Measurements from ENCODE around the gene ABTB2.

Gene ABTB2

DNA sequence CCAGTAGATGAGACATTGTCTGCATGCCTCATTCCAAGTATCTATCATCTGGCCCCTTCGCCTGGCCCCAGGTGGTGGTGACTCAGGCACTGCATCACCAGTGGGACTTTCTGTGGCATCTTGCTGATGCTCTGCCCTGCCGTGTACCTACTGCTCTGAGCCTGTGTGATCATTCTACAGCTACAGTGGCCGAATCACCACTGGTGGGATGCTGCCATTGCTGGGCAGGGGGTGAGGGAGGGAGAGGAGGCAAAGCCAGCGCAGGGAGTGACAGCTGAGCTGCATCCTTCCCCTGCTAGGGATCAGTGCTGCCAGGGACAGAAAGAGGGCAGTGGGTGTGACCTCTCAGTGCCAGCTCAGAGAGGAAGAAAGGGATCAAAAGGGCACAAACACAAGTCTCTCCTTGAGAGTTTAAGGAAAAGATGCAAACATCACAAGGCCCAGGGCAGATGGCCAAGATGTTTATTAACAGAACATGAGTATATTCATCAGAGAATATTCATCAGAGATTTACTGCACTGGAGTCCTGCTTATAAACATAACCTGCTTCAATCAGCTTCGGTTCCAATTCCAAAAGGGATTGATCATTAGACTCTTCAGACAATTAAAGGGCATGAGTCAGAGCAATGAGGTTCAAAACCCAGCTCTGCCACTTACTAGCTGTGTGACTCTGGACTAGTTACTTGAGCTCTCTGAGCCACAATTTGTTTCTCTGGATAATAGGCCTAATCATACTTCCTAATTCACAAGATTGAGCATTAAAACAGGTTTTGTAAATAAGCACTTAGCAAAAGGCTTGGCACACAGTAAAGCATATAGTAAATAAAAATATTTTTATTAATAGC, 142.6 kb downstream of the ABTB2 start:
- DNase-seq (ENCODE audit: low read depth, low spot score), result peak; percentile 22

DNA sequence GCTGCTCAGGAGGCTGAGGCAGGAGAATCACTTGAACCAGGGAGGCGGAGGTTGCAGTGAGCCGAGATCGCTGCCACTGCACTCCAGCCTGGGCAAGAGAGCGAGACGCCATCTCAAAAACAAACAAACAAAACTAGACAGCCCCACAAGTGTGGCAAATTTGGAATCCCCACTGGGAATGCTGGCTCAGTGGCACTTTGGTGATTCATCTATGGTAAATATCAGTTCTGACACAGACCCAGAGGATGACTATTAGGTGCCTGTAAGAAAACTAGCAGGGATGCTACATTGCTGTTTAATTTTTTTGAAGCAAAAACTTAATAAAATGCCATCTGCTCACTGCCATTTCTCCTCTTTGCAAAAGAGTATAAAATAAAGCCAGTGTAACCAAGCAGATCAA, 144.4 kb downstream of the ABTB2 start:
- DNase-seq (ENCODE audit: low read depth, low spot score), result no peak

- no peak for DNase-seq (ENCODE audit: low read depth, low spot score)
Measured at GRCh38 chr11:34212566-34212965, 145.2 kb downstream of the ABTB2 start.

GRCh38 chr11:34209809-34210208, 148.0 kb downstream of the ABTB2 start:
- no peak for DNase-seq (ENCODE audit: low read depth, low spot score)

- no peak for DNase-seq (ENCODE audit: low read depth, low spot score)
Measured at GRCh38 chr11:34208266-34209135, 149.3 kb downstream of the ABTB2 start.

- DNase-seq (ENCODE audit: low read depth, low spot score), result no peak
Measured at GRCh38 chr11:34207487-34208180, 150.2 kb downstream of the ABTB2 start.

DNA sequence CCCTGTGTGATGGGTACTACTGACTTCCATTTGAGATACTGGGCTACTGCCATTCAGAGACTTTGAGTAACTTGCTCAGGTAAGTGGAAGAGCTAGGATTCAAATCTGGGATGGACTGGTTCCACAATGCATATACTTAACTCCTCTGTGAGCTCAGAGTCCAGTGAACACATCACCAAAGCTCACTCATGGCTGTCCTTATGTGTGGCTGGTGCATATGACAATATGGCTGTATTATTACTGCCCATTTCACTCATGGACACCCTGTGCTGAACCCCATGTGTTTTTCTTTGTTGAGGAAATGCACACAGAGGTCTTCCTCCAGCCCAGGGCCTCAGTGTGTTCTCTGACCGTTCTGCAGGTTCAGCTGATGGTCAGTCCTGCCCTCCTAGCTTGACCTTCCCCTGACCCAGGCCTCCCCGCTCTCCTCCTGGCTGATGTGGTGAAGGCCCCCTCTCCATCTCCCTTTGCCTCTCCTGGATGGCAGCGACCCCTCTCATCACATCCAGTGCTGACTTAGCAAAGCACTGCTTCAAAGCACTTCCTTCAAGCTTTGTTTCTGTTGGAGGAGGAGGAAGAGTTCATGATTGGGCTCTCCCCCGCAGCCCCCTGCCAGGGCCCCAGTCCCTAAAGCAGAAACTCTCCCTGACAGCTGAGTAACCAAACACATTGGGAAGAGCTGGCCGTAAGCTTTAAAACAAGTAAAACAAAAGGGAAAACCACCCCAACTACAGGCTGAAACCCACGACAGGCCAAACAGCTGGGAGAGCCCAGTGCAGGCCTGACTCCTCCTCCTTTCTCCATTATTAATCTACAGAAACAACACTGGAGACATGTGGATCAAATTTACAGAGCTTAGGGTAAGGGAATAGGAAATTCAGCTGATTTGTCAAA, 151.2 kb downstream of the ABTB2 start:
- no peak for DNase-seq (ENCODE audit: low read depth, low spot score)

- no peak for DNase-seq (ENCODE audit: low read depth, low spot score)
Measured at GRCh38 chr11:34205326-34206035, 152.3 kb downstream of the ABTB2 start.

GRCh38 chr11:34204396-34205279, 153.2 kb downstream of the ABTB2 start:
- no peak for DNase-seq (ENCODE audit: low read depth, low spot score)

DNA sequence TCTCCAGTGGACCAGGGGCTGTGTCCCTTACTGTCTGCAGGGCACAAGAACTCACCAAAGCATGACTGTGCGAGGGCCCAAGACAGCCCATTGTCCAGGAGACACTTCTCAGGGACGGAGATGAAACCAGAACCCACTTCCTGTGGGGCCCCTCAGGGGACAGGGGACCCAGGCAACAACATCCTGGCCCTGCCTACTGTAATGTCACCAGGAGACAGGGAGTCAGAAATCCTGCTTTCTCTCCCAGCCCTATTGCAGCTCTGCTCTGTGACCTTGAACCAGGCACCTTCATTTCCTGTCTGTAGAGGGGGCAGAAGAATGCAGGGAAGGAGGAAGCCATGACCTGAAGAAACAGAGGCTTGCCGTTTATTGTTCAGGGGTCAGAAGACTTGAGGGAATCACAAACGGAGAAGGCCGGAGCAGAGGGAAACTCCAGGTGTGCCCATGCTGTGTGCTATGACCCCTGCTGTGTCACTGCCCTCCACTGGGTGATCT, 154.4 kb downstream of the ABTB2 start:
- no peak for DNase-seq (ENCODE audit: low read depth, low spot score)

DNA sequence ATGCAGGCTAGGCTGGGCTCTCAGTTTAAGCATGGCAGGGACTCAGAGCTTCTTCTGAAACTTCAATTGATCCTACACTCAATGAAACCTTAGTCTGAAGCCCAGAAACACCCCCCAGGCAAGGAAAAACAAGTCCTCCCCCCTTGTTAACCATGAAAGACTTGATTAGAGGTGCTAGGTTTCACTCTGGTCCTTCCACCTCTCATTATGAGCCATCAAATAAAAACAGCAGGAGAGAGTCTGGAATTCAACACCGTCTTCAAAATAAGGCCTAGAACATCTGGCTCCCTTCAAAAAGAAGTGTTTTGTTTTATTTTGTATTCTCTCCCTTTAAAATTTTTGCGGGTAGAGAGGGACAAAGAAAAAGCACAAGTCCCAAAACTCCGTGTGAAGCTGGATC, 156.7 kb downstream of the ABTB2 start:
- DNase-seq (ENCODE audit: low read depth, low spot score), result no peak

DNA sequence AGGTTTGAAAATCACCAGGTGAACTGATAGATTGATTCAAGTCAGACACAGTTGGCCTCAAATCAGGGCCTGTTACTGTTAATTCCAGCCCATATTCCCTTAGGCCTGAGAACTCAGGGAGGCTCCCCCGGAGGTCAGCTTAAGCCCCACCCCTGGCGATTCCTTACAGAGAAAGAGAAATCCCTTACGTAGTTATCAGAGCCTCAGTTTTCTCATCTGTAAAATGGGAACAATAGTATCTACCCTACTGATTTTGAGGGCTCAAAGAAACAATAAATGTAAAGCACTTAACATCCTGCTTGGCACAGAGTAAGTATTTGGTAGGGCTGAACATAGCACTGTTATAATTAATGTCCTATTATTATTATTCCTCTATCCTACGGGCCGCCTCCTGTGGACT, 158.3 kb downstream of the ABTB2 start:
- DNase-seq (ENCODE audit: low read depth, low spot score), result no peak

DNA sequence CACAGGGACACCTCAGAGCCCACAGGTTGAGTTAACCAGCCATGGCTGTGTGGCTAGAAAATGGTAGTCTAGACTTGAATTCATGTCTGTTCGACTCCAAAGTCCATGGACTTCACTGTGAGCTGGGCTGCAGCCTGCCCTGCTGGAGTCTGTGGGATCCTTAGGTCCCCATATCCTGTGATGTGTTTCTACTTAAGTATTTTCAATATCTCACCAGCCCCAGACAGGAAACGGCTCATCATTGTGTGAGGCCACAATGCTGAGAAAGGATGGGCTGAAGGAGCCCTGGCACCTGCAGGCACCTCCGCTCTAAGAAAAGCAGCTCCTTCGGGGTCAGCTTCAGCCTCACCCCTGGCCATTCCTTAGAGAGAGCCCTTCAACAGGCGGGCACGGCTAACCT, 159.3 kb downstream of the ABTB2 start:
- no peak for DNase-seq (ENCODE audit: low read depth, low spot score)

DNA sequence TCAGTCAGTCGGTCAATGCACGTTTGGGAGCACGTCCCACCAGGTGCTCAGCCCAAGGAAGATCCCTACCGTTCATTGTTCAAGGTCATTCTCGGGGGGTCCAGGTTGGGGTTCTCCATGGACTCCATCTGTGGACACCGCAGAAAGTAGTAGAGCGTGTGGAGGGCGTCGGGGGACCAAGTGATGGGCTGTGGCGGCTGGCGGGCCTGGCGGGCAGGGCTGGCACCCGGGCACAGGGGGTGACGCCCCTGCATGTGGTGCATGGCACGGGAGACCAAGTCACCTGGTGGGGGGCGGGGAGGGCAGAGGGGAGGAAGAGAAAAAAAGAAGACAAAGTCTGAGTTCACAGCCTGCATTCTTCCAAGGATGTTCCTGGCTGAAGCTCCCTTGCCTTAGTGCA, 160.6 kb downstream of the ABTB2 start:
- DNase-seq (ENCODE audit: low read depth, low spot score), result no peak

GRCh38 chr11:34194576-34195335, 163.1 kb downstream of the ABTB2 start:
- no peak for DNase-seq (ENCODE audit: low read depth, low spot score)

GRCh38 chr11:34192481-34193401, 165.1 kb downstream of the ABTB2 start:
- DNase-seq (ENCODE audit: low read depth, low spot score), result no peak

- no peak for DNase-seq (ENCODE audit: low read depth, low spot score)
Measured at GRCh38 chr11:34191578-34191977, 166.2 kb downstream of the ABTB2 start.
